ENCODE measurements around the gene MTHFD1L.

The MTHFD1L gene

DNA sequence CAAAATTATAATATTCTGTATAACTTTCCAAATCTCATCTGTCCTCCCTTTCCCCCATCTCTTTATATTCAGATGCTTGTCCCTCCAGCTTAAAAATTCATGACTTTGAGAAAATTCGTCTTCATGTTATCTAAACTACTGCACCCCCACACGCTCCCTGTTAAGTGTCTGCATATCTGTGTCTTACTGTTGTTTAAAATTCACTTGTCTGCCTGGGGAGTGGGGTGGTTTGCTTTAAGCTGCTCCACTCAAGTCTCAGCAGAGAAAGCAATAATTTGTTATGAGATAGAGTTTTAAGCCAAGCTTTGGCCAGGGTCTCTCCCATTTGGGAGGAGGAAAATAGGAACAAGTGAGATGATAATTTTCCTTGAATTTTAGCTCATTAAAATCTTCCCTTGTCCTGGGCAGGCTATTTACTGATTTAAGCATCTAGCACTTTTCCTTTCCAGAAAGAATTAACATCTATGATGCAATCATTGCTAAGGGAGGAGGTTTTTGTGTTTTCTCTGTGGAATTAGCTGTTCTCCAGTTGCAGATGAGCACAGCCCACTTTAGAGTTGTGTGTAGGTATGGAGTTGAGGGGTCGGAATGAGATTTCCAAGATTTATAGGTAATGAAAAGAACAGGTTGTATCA is 36.8 kb downstream of the MTHFD1L start:
- H3K4me2 ChIP-seq (ENCODE audit: low read length), result no peak overlapping the region
- no peaks in the 10 kb centered on the region for H3K9me3 ChIP-seq (replicated peaks; ENCODE audit: low read length)
- H3K4me1 ChIP-seq (ENCODE audit: control insufficient read depth, insufficient read depth, low read length), result peaks cover 10% of the 10 kb centered on the region
- H3K36me3 ChIP-seq (ENCODE audit: insufficient read depth, low read length), result peaks cover 15% of the 10 kb centered on the region
- no peaks in the 10 kb centered on the region for H3K27me3 ChIP-seq (ENCODE audit: control insufficient read depth, insufficient read depth, low read length)
- H3K4me3 ChIP-seq (ENCODE audit: low read length), result no peak overlapping the region
- H3K9ac ChIP-seq (ENCODE audit: low read depth, low read length), result no peak overlapping the region

DNA sequence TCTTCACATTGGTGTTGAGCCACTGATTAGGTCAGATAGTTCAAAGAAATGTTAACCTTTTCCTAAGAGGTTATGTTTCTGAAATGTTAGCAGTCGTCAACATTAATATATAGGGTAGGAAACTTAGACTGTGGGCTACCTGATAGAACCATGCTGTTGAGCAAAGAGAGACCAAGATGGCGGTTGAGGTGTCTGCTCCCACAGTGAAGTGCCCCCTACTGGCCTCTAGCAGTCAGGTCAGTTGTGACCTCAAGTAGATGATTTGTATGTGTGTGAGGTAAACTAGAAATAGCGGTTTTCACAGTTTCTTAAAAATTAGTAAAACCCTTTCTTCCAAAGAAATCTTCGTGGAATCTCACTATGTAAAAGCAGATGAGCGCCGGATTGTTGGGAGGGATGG is 40.3 kb downstream of the MTHFD1L start:
- Histone ChIP-seq H3K4me3 (ENCODE audit: low read length) (no peak overlapping the region), H3K4me1 (ENCODE audit: control insufficient read depth, insufficient read depth, low read length) (no peaks in the 10 kb centered on the region), H3K4me2 (ENCODE audit: low read length) (no peak overlapping the region), H3K9me3 (replicated peaks; ENCODE audit: low read length) (no peaks in the 10 kb centered on the region), H3K27me3 (ENCODE audit: control insufficient read depth, insufficient read depth, low read length) (no peaks in the 10 kb centered on the region), H3K9ac (ENCODE audit: low read depth, low read length) (no peak overlapping the region), H3K36me3 (ENCODE audit: insufficient read depth, low read length) (peaks cover 8% of the 10 kb centered on the region)

GRCh38 chr6:150906641-150907326 is 41.3 kb downstream of the MTHFD1L start:
- H3K9me3 ChIP-seq (replicated peaks; ENCODE audit: low read length), result no peaks in the 10 kb centered on the region
- H3K27me3 ChIP-seq (ENCODE audit: control insufficient read depth, insufficient read depth, low read length), result no peaks in the 10 kb centered on the region
- H3K36me3 ChIP-seq (ENCODE audit: insufficient read depth, low read length), result peaks cover 8% of the 10 kb centered on the region
- no peak overlapping the region for H3K9ac ChIP-seq (ENCODE audit: low read depth, low read length)
- no peak overlapping the region for H3K4me3 ChIP-seq (ENCODE audit: low read length)
- no peak overlapping the region for H3K4me2 ChIP-seq (ENCODE audit: low read length)
- no peaks in the 10 kb centered on the region for H3K4me1 ChIP-seq (ENCODE audit: control insufficient read depth, insufficient read depth, low read length)

GRCh38 chr6:150907383-150907782 is 41.9 kb downstream of the MTHFD1L start:
- Histone ChIP-seq H3K36me3 (ENCODE audit: insufficient read depth, low read length) (peaks cover 8% of the 10 kb centered on the region), H3K4me3 (ENCODE audit: low read length) (no peak overlapping the region), H3K4me2 (ENCODE audit: low read length) (no peak overlapping the region), H3K4me1 (ENCODE audit: control insufficient read depth, insufficient read depth, low read length) (no peaks in the 10 kb centered on the region), H3K9me3 (replicated peaks; ENCODE audit: low read length) (no peaks in the 10 kb centered on the region), H3K27me3 (ENCODE audit: control insufficient read depth, insufficient read depth, low read length) (no peaks in the 10 kb centered on the region), H3K9ac (ENCODE audit: low read depth, low read length) (no peak overlapping the region)

- H3K36me3 ChIP-seq (ENCODE audit: insufficient read depth, low read length), result peaks cover 8% of the 10 kb centered on the region
- no peaks in the 10 kb centered on the region for H3K4me1 ChIP-seq (ENCODE audit: control insufficient read depth, insufficient read depth, low read length)
- no peaks in the 10 kb centered on the region for H3K9me3 ChIP-seq (replicated peaks; ENCODE audit: low read length)
- no peak overlapping the region for H3K4me3 ChIP-seq (ENCODE audit: low read length)
- H3K27me3 ChIP-seq (ENCODE audit: control insufficient read depth, insufficient read depth, low read length), result no peaks in the 10 kb centered on the region
- H3K9ac ChIP-seq (ENCODE audit: low read depth, low read length), result no peak overlapping the region
- no peak overlapping the region for H3K4me2 ChIP-seq (ENCODE audit: low read length)
These were observed 43.4 kb downstream of the MTHFD1L start for GRCh38 chr6:150908901-150909300.

GRCh38 chr6:150910561-150910960 is 45.1 kb downstream of the MTHFD1L start:
- Histone ChIP-seq H3K27me3 (ENCODE audit: control insufficient read depth, insufficient read depth, low read length) (no peaks in the 10 kb centered on the region), H3K36me3 (ENCODE audit: insufficient read depth, low read length) (peaks cover 3% of the 10 kb centered on the region), H3K4me2 (ENCODE audit: low read length) (no peak overlapping the region)

DNA sequence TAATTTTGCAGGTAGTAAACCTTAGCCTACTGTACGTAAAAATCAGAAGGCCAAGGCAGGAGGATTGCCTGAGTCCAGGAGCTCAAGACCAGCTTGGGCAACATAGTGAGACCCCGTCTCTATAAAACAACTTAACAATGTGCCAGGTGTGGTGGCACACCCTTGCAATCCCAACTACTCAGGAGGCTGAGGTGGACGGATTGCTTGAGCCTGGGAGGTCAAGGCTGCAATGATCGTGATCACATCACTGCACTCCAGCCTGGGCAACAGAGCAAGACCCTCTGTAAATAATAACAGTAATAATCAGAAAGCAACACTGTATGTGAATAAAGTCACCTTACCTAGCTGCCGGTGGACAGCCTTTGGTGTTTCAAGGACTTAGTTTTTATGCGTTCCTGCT is 48.9 kb downstream of the MTHFD1L start:
- H3K9ac ChIP-seq (ENCODE audit: low read depth, low read length), result no peak overlapping the region
- H3K9me3 ChIP-seq (replicated peaks; ENCODE audit: low read length), result no peaks in the 10 kb centered on the region
- H3K36me3 ChIP-seq (ENCODE audit: insufficient read depth, low read length), result peaks cover 3% of the 10 kb centered on the region
- no peak overlapping the region for H3K4me2 ChIP-seq (ENCODE audit: low read length)
- no peak overlapping the region for H3K4me3 ChIP-seq (ENCODE audit: low read length)
- no peaks in the 10 kb centered on the region for H3K27me3 ChIP-seq (ENCODE audit: control insufficient read depth, insufficient read depth, low read length)
- peaks cover 9% of the 10 kb centered on the region for H3K4me1 ChIP-seq (ENCODE audit: control insufficient read depth, insufficient read depth, low read length)

More at GRCh38 chr6:150910561-150910960, 45.1 kb downstream of the MTHFD1L start:
- H3K9ac ChIP-seq (ENCODE audit: low read depth, low read length), result no peak overlapping the region
- H3K4me3 ChIP-seq (ENCODE audit: low read length), result no peak overlapping the region
- H3K9me3 ChIP-seq (replicated peaks; ENCODE audit: low read length), result no peaks in the 10 kb centered on the region
- peaks cover 3% of the 10 kb centered on the region for H3K4me1 ChIP-seq (ENCODE audit: control insufficient read depth, insufficient read depth, low read length)

DNA sequence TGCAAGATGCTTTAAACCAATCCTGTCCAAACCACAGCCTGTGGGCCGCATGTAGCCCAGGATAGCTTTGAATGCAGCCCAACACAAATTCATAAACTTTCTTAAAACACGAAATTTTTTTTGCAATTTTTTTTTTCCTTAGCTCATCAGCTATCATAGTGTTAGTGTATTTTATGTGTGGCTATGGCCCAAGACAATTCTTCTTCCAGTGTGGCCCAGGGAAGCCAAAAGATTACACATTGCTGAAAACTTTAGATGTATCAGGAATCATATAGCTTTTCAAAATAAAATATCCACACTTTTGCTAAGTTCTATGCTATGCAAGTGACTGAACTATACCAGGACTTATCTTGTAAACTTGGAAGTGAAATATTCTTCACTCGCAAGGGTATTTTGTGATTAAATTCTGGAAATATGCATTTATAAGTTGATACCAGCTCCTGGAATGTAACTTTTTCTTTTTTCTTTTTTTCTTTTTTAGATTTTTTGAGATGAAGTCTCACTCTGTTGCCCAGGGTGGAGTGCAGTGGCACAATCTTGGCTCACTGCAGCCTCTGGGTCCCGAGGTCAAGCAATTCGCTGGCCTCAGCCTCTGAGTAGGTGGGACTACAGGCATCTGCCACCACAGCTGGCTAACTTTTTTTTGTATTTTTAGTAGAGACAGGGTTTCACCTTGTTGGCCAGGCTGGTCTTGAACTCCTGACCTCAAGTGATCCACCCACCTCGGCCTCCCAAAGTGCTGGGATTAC is 49.8 kb downstream of the MTHFD1L start:
- H3K4me1 ChIP-seq (ENCODE audit: control insufficient read depth, insufficient read depth, low read length), result peaks cover 9% of the 10 kb centered on the region
- peaks cover 12% of the 10 kb centered on the region for H3K36me3 ChIP-seq (ENCODE audit: insufficient read depth, low read length)
- no peak overlapping the region for H3K9ac ChIP-seq (ENCODE audit: low read depth, low read length)
- no peaks in the 10 kb centered on the region for H3K9me3 ChIP-seq (replicated peaks; ENCODE audit: low read length)
- H3K27me3 ChIP-seq (ENCODE audit: control insufficient read depth, insufficient read depth, low read length), result no peaks in the 10 kb centered on the region
- no peak overlapping the region for H3K4me2 ChIP-seq (ENCODE audit: low read length)
- no peak overlapping the region for H3K4me3 ChIP-seq (ENCODE audit: low read length)

DNA sequence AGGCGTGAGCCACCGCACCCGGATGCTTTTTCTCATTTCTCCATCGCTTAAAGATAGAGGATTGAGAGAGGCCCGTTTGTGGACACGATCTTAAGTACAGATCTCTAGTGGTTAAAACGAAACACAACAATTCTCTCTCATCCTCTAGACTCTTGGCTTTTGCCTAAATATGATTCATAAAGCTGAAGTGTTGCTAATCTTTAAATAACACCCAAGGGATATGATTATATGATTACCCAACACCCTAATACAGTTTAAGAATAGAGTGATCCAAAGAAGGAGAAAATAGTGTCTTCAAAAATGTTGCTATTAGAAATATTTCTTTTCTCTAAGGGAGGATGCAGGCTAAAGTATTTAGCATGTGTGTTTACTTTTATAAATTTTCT is 50.4 kb downstream of the MTHFD1L start:
- H3K27me3 ChIP-seq (ENCODE audit: control insufficient read depth, insufficient read depth, low read length), result no peaks in the 10 kb centered on the region
- peaks cover 9% of the 10 kb centered on the region for H3K4me1 ChIP-seq (ENCODE audit: control insufficient read depth, insufficient read depth, low read length)
- H3K36me3 ChIP-seq (ENCODE audit: insufficient read depth, low read length), result peaks cover 14% of the 10 kb centered on the region
- H3K4me3 ChIP-seq (ENCODE audit: low read length), result no peak overlapping the region
- no peak overlapping the region for H3K4me2 ChIP-seq (ENCODE audit: low read length)
- no peaks in the 10 kb centered on the region for H3K9me3 ChIP-seq (replicated peaks; ENCODE audit: low read length)
- no peak overlapping the region for H3K9ac ChIP-seq (ENCODE audit: low read depth, low read length)

GRCh38 chr6:150919938-150920337 is 54.4 kb downstream of the MTHFD1L start:
- H3K9me3 ChIP-seq (replicated peaks; ENCODE audit: low read length), result no peaks in the 10 kb centered on the region
- no peaks in the 10 kb centered on the region for H3K27me3 ChIP-seq (ENCODE audit: control insufficient read depth, insufficient read depth, low read length)
- peaks cover 26% of the 10 kb centered on the region for H3K4me1 ChIP-seq (ENCODE audit: control insufficient read depth, insufficient read depth, low read length)
- no peak overlapping the region for H3K4me2 ChIP-seq (ENCODE audit: low read length)
- no peak overlapping the region for H3K9ac ChIP-seq (ENCODE audit: low read depth, low read length)
- H3K4me3 ChIP-seq (ENCODE audit: low read length), result no peak overlapping the region
- H3K36me3 ChIP-seq (ENCODE audit: insufficient read depth, low read length), result peaks cover 14% of the 10 kb centered on the region

GRCh38 chr6:150922137-150922536 is 56.6 kb downstream of the MTHFD1L start:
- Histone ChIP-seq H3K9me3 (replicated peaks; ENCODE audit: low read length) (no peaks in the 10 kb centered on the region), H3K9ac (ENCODE audit: low read depth, low read length) (no peak overlapping the region), H3K4me1 (ENCODE audit: control insufficient read depth, insufficient read depth, low read length) (peaks cover 36% of the 10 kb centered on the region), H3K4me2 (ENCODE audit: low read length) (no peak overlapping the region), H3K4me3 (ENCODE audit: low read length) (no peak overlapping the region), H3K27me3 (ENCODE audit: control insufficient read depth, insufficient read depth, low read length) (no peaks in the 10 kb centered on the region), H3K36me3 (ENCODE audit: insufficient read depth, low read length) (peaks cover 19% of the 10 kb centered on the region)

Data from skeletal muscle satellite cell (primary cell).